Measurements from ENCODE around the gene PDZRN3. TPM values are rescaled to one million over a fixed set of nuclear protein-coding genes. Genes with fewer than 3 reads are reported as not detected.
A peak's percentile ranks its signal among the peaks of the same experiment; 100 is the strongest.

PDZRN3 gene
- total RNA-seq, 2 donors from 2014 or later: 6.1 to 10.4 TPM

DNA sequence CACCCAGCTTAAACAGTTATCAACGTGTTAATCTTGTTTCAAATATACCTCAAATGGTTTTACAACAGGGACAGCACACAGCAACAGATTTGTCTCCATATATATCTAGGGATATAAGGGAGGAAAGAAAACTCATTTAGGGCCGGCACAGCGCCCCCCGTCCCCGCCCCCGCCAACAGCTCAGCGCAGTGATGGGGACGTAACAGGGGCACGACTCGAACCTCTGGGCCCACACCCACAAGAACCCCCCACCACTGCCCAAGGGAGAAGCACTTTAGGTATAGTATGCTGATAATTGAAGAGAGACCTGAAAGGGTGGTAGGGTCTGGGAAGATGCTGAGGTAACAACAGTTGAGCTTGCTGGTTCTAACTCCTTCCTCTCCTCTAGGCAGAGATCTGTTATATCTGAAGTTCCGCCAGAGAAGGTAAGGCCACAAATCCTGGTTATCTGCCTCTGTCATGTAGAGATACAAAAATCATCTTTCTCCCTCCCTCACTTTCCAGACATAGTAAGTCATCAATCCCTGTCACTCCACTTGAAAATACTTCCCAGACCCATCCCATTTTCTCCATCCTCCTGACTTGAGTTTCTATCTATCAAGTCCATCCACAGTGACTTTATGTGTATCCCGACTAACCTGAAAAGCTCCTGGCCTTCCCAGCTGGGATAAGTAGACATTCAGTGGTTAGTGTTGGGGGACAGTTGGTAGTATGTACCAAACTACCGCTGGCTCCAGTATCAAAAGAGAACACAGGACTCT is 126.9 kb downstream of the PDZRN3 start:
- Mint-ChIP-seq H3K9me3 (no peaks in the 10 kb centered on the region), H3K36me3 (ENCODE audit: low read depth) (no peaks in the 10 kb centered on the region), H3K4me1 (peaks cover 23% of the 10 kb centered on the region), H3K4me3 (no peak overlapping the region), H3K27ac (no peak overlapping the region), H3K27me3 (ENCODE audit: insufficient read depth) (peaks cover 1% of the 10 kb centered on the region)
- DNase-seq: no peak
- Histone ChIP-seq H3K4me3 (ENCODE audit: low read length) (no peak overlapping the region), H3K27me3 (ENCODE audit: control insufficient read depth, insufficient read depth, low read length, poor library complexity, severe bottlenecking) (no peaks in the 10 kb centered on the region), H3K9me3 (ENCODE audit: control insufficient read depth, low read length) (no peaks in the 10 kb centered on the region), H3K27ac (ENCODE audit: low read depth, low read length) (no peak overlapping the region), H3K9ac (ENCODE audit: extremely low read depth, low read length, poor library complexity, severe bottlenecking) (no peak overlapping the region), H3K36me3 (ENCODE audit: control insufficient read depth, insufficient read depth, low read length) (no peaks in the 10 kb centered on the region), H3K4me1 (ENCODE audit: control insufficient read depth, insufficient read depth, low read length) (peaks cover 3% of the 10 kb centered on the region)
- TF ChIP-seq, protein P1, sequence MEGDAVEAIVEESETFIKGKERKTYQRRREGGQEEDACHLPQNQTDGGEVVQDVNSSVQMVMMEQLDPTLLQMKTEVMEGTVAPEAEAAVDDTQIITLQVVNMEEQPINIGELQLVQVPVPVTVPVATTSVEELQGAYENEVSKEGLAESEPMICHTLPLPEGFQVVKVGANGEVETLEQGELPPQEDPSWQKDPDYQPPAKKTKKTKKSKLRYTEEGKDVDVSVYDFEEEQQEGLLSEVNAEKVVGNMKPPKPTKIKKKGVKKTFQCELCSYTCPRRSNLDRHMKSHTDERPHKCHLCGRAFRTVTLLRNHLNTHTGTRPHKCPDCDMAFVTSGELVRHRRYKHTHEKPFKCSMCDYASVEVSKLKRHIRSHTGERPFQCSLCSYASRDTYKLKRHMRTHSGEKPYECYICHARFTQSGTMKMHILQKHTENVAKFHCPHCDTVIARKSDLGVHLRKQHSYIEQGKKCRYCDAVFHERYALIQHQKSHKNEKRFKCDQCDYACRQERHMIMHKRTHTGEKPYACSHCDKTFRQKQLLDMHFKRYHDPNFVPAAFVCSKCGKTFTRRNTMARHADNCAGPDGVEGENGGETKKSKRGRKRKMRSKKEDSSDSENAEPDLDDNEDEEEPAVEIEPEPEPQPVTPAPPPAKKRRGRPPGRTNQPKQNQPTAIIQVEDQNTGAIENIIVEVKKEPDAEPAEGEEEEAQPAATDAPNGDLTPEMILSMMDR (conservative IDR thresholded peaks at IDR 0.05): no peak
- 92 to 100% methylated on average over 2 to 13 of the region's 13 CpGs for WGBS, 2 experiments (ENCODE audit: insufficient coverage in 1 of 2, insufficient read length in 1 of 2)

DNA sequence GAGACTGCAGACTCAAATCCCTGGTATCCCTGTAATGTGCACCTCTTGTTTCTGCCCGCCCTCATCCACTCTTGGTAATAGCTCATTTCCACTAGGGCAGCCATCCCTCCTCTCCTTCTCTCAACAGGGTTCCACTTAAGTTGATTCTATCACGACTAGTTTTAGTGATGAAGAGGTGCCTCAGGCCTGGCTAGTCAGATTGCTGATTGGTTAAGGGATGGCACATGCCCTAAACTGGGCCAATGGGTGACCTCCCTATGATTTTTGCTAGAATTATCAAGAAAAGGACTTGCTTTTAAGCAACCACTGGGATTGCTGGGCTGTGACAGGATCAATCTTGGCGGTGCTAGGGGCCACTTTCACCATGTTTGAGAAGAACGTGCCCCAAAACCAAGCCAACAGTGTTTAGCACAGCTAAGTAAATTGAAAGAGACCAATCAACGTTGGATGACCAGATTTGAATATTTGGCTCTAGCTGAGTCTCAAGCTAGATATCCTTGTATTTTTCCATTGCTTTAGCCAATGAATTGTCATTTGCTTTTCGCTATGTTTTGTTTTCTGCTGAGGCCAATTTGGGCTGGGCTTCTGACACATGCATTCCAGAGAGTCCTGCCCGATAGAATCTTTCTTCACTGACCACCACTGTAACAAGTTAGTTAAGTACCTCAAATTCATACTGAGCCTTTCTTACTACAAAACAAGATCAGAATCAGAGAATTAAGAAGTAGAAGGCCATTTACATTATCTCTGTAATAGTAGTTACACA is 131.0 kb downstream of the PDZRN3 start:
- Mint-ChIP-seq H3K4me3 (no peak overlapping the region), H3K27ac (no peak overlapping the region), H3K36me3 (ENCODE audit: low read depth) (no peaks in the 10 kb centered on the region), H3K27me3 (ENCODE audit: insufficient read depth) (no peaks in the 10 kb centered on the region), H3K4me1 (peaks cover 33% of the 10 kb centered on the region), H3K9me3 (no peaks in the 10 kb centered on the region)
- H3K27me3 ChIP-seq (ENCODE audit: control insufficient read depth, insufficient read depth, low read length, poor library complexity, severe bottlenecking): no peaks in the 10 kb centered on the region
- H3K36me3 ChIP-seq (ENCODE audit: control insufficient read depth, insufficient read depth, low read length): no peaks in the 10 kb centered on the region
- H3K27ac ChIP-seq (ENCODE audit: low read depth, low read length): no peak overlapping the region
- TF ChIP-seq, protein P1 (conservative IDR thresholded peaks at IDR 0.05): no peak
- H3K9me3 ChIP-seq (ENCODE audit: control insufficient read depth, low read length): no peaks in the 10 kb centered on the region
- no peak overlapping the region for H3K9ac ChIP-seq (ENCODE audit: extremely low read depth, low read length, poor library complexity, severe bottlenecking)
- peaks cover 10% of the 10 kb centered on the region for H3K4me1 ChIP-seq (ENCODE audit: control insufficient read depth, insufficient read depth, low read length)
- WGBS, 2 experiments (ENCODE audit: insufficient coverage in 1 of 2, insufficient read length in 1 of 2): 73 to 80% methylated on average over 7 of the region's 7 CpGs
- H3K4me3 ChIP-seq (ENCODE audit: low read length): no peak overlapping the region
- peak; percentile 26 for DNase-seq

DNA sequence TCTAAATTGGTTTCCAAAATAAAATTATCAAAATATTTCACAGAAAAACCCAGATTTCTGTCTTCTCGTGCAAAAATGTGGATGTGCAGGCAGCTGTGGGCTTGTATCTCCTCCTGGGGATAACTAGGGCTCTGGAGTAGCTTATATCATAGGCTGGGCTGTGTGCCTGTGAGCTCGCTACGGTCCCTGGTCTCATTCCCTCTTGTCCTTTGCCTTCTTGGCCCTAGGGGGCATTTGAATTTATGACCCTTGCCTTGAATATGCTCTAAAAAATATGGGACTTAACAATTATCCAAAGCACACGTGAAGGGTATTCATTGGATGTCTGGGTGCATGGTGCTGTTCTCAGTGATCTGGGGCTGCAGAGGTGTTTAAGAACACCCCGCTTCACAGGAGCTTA is 132.6 kb downstream of the PDZRN3 start:
- H3K4me3 Mint-ChIP-seq: no peak overlapping the region
- no peaks in the 10 kb centered on the region for H3K36me3 Mint-ChIP-seq (ENCODE audit: low read depth)

More for the DNA sequence above, 132.6 kb downstream of the PDZRN3 start:
- TF ChIP-seq, protein P1 (conservative IDR thresholded peaks at IDR 0.05): peak; percentile 37
- H3K4me1 Mint-ChIP-seq: peaks cover 35% of the 10 kb centered on the region
- no peaks in the 10 kb centered on the region for H3K9me3 ChIP-seq (ENCODE audit: control insufficient read depth, low read length)
- H3K27me3 ChIP-seq (ENCODE audit: control insufficient read depth, insufficient read depth, low read length, poor library complexity, severe bottlenecking): no peaks in the 10 kb centered on the region
- H3K36me3 ChIP-seq (ENCODE audit: control insufficient read depth, insufficient read depth, low read length): no peaks in the 10 kb centered on the region
- H3K9ac ChIP-seq (ENCODE audit: extremely low read depth, low read length, poor library complexity, severe bottlenecking): no peak overlapping the region
- 75 to 100% methylated on average over 2 to 5 of the region's 5 CpGs for WGBS, 2 experiments (ENCODE audit: insufficient coverage in 1 of 2, insufficient read length in 1 of 2)
- no peaks in the 10 kb centered on the region for H3K27me3 Mint-ChIP-seq (ENCODE audit: insufficient read depth)
- H3K9me3 Mint-ChIP-seq: no peaks in the 10 kb centered on the region
- H3K4me1 ChIP-seq (ENCODE audit: control insufficient read depth, insufficient read depth, low read length): peaks cover 14% of the 10 kb centered on the region
- no peak overlapping the region for H3K27ac ChIP-seq (ENCODE audit: low read depth, low read length)
- no peak overlapping the region for H3K4me3 ChIP-seq (ENCODE audit: low read length)
- DNase-seq: peak; percentile 45
- H3K27ac Mint-ChIP-seq: no peak overlapping the region

Data from endodermal cell (in vitro differentiated cells).